ENCODE results near the gene SCARB1. TPM values are rescaled to one million over a fixed set of nuclear protein-coding genes. Genes with fewer than 3 reads are reported as not detected.
A peak's percentile ranks its signal among the peaks of the same experiment; 100 is the strongest.

SCARB1 gene
- total and polyA plus RNA-seq, 9 of the 15 experiments (the other 6 are each of a cell fraction or from before 2014, with no cell fraction given): 0.56 to 157 (median 52.8) TPM

GRCh38 chr12:124744659-124745464 is 118.8 kb downstream of the SCARB1 start (continued):
- TF ChIP-seq ZNF384 (IDR thresholded peaks at IDR 0.05; ENCODE audit: low read depth, low read length) (no peak), CBFA2T2 (conservative IDR thresholded peaks at IDR 0.05) (peak; percentile 68), SNIP1 (IDR thresholded peaks at IDR 0.05; ENCODE audit: low read depth) (no peak), ZNF174 (CRISPR knock-in tag; IDR thresholded peaks at IDR 0.05) (no peak), SMARCA5 (IDR thresholded peaks at IDR 0.05) (peak; percentile 96), FOXK2 (conservative IDR thresholded peaks at IDR 0.05 in 1 of 2, IDR thresholded peaks at IDR 0.05 in 1 of 2; ENCODE audit: low read depth in 2 of 2) (no peak), ZNF24 (IDR thresholded peaks at IDR 0.05) (peak; percentile 77), ATF1 (CRISPR knock-in tag; IDR thresholded peaks at IDR 0.05) (no peak), ATF1 (tag; IDR thresholded peaks at IDR 0.05) (0 out of 2 replicates have a peak, but pooled peaks have one; percentile 24), MYBL2 (IDR thresholded peaks at IDR 0.05; ENCODE audit: low read depth) (no peak), MYBL2 (CRISPR knock-in tag; IDR thresholded peaks at IDR 0.05; ENCODE audit: borderline replicate concordance) (no peak), NFXL1 (CRISPR knock-in tag; IDR thresholded peaks at IDR 0.05) (no peak), POLR3G (IDR thresholded peaks at IDR 0.05; ENCODE audit: extremely low read depth, insufficient read length, insufficient replicate concordance) (no peak), ZNF740 (CRISPR knock-in tag; IDR thresholded peaks at IDR 0.05) (peak; percentile 93), ZNF740 (tag; IDR thresholded peaks at IDR 0.05) (peak in 1 of 2 experiments; percentile 46; a peak in 1 of 4 replicates), CBFA2T3 (IDR thresholded peaks at IDR 0.05) (no peak), SRSF7 (optimal IDR thresholded peaks at IDR 0.05; ENCODE audit: low read depth, low read length) (no peak), TCF7L2 (IDR thresholded peaks at IDR 0.05; ENCODE audit: low read depth, low read length) (no peak), SMARCA4 (IDR thresholded peaks at IDR 0.05) (no peak)
- TF ChIP-seq, protein P1, sequence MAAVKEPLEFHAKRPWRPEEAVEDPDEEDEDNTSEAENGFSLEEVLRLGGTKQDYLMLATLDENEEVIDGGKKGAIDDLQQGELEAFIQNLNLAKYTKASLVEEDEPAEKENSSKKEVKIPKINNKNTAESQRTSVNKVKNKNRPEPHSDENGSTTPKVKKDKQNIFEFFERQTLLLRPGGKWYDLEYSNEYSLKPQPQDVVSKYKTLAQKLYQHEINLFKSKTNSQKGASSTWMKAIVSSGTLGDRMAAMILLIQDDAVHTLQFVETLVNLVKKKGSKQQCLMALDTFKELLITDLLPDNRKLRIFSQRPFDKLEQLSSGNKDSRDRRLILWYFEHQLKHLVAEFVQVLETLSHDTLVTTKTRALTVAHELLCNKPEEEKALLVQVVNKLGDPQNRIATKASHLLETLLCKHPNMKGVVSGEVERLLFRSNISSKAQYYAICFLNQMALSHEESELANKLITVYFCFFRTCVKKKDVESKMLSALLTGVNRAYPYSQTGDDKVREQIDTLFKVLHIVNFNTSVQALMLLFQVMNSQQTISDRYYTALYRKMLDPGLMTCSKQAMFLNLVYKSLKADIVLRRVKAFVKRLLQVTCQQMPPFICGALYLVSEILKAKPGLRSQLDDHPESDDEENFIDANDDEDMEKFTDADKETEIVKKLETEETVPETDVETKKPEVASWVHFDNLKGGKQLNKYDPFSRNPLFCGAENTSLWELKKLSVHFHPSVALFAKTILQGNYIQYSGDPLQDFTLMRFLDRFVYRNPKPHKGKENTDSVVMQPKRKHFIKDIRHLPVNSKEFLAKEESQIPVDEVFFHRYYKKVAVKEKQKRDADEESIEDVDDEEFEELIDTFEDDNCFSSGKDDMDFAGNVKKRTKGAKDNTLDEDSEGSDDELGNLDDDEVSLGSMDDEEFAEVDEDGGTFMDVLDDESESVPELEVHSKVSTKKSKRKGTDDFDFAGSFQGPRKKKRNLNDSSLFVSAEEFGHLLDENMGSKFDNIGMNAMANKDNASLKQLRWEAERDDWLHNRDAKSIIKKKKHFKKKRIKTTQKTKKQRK (IDR thresholded peaks at IDR 0.05; ENCODE audit: borderline replicate concordance, low read depth, low read length): no peak
- TF ChIP-seq, protein P2, sequence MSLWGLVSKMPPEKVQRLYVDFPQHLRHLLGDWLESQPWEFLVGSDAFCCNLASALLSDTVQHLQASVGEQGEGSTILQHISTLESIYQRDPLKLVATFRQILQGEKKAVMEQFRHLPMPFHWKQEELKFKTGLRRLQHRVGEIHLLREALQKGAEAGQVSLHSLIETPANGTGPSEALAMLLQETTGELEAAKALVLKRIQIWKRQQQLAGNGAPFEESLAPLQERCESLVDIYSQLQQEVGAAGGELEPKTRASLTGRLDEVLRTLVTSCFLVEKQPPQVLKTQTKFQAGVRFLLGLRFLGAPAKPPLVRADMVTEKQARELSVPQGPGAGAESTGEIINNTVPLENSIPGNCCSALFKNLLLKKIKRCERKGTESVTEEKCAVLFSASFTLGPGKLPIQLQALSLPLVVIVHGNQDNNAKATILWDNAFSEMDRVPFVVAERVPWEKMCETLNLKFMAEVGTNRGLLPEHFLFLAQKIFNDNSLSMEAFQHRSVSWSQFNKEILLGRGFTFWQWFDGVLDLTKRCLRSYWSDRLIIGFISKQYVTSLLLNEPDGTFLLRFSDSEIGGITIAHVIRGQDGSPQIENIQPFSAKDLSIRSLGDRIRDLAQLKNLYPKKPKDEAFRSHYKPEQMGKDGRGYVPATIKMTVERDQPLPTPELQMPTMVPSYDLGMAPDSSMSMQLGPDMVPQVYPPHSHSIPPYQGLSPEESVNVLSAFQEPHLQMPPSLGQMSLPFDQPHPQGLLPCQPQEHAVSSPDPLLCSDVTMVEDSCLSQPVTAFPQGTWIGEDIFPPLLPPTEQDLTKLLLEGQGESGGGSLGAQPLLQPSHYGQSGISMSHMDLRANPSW (CRISPR knock-in tag; IDR thresholded peaks at IDR 0.05): no peak
- TF ChIP-seq, protein P3, sequence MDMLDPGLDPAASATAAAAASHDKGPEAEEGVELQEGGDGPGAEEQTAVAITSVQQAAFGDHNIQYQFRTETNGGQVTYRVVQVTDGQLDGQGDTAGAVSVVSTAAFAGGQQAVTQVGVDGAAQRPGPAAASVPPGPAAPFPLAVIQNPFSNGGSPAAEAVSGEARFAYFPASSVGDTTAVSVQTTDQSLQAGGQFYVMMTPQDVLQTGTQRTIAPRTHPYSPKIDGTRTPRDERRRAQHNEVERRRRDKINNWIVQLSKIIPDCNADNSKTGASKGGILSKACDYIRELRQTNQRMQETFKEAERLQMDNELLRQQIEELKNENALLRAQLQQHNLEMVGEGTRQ (CRISPR knock-in tag; IDR thresholded peaks at IDR 0.05): peak; percentile 98
